ENCODE results near the gene SIX5.
A peak's percentile ranks its signal among the peaks of the same experiment; 100 is the strongest.
"Not testable (repeated sequence)": the region's sequence is repeated elsewhere in the genome, so short reads cannot be mapped to it uniquely, and the experiment has no call there.

Gene SIX5

GRCh38 chr19:45768984-45769782 lies at the start of gene SIX5:
TSS of gene SIX5 (minus strand) at chr19:45769252. CDS start at chr19:45768844, 408 bp downstream.
- DNase-seq (ENCODE audit: low read depth): peak; percentile 87

GRCh38 chr19:45817725-45818301 lies 48.8 kb upstream of the SIX5 start:
- DNase-seq (ENCODE audit: low read depth): no peak

GRCh38 chr19:45817010-45817724 lies 48.1 kb upstream of the SIX5 start:
- DNase-seq (ENCODE audit: low read depth): peak; percentile 84

GRCh38 chr19:45816236-45817009 lies 47.4 kb upstream of the SIX5 start:
- no peak for DNase-seq (ENCODE audit: low read depth)

GRCh38 chr19:45815481-45816216 lies 46.6 kb upstream of the SIX5 start:
- DNase-seq (ENCODE audit: low read depth): no peak

- DNase-seq (ENCODE audit: low read depth): no peak
Observed at GRCh38 chr19:45814851-45815480, 45.9 kb upstream of the SIX5 start, which contains the start of gene RSPH6A. TSS of gene RSPH6A (minus strand) at chr19:45815308. CDS start at chr19:45815176, 132 bp downstream.

- no peak for DNase-seq (ENCODE audit: low read depth)
Observed at GRCh38 chr19:45814166-45814780, 45.2 kb upstream of the SIX5 start.

GRCh38 chr19:45812297-45812696 lies 43.2 kb upstream of the SIX5 start:
- DNase-seq (ENCODE audit: low read depth): no peak

- DNase-seq (ENCODE audit: low read depth): no peak
Observed at GRCh38 chr19:45809643-45810159, 40.6 kb upstream of the SIX5 start.

- no peak for DNase-seq (ENCODE audit: low read depth)
Observed at GRCh38 chr19:45805719-45806118, 36.7 kb upstream of the SIX5 start.

- DNase-seq (ENCODE audit: low read depth): no peak
Observed at GRCh38 chr19:45804959-45805230, 35.8 kb upstream of the SIX5 start.

- DNase-seq (ENCODE audit: low read depth): no peak
Observed at GRCh38 chr19:45804140-45804958, 35.3 kb upstream of the SIX5 start.

- DNase-seq (ENCODE audit: low read depth): no peak
Observed at GRCh38 chr19:45801603-45802175, 32.6 kb upstream of the SIX5 start.

GRCh38 chr19:45800070-45800553 lies 31.1 kb upstream of the SIX5 start:
- no peak for DNase-seq (ENCODE audit: low read depth)

GRCh38 chr19:45799541-45799940 lies 30.5 kb upstream of the SIX5 start:
- not testable (repeated sequence) for DNase-seq (ENCODE audit: low read depth)

- DNase-seq (ENCODE audit: low read depth): peak; percentile 41
Observed at GRCh38 chr19:45798995-45799517, 30.0 kb upstream of the SIX5 start.

GRCh38 chr19:45794627-45795026 lies 25.6 kb upstream of the SIX5 start:
- DNase-seq (ENCODE audit: low read depth): no peak

- no peak for DNase-seq (ENCODE audit: low read depth)
Observed at GRCh38 chr19:45793876-45794275, 24.8 kb upstream of the SIX5 start.

GRCh38 chr19:45793178-45793564 lies 24.1 kb upstream of the SIX5 start:
- DNase-seq (ENCODE audit: low read depth): no peak
